Calu3 (cell line): ENCODE measurements around the gene CALB2. TPM values are rescaled to one million over a fixed set of nuclear protein-coding genes. Genes with fewer than 3 reads are reported as not detected.

Experiments
- BruUV-seq: library from RNA; stranded (reverse); fragments of 400-500 nt; replicated peaks from 2 replicates; lab custom pipeline; 2021; lab: Mats Ljungman, UMichigan
- CTCF ChIA-PET: fragments of 300-600 bp; sonication (Branson Sonifier 250); formaldehyde crosslinking; loops from one replicate; lab custom pipeline; 2022; ENCODE audit warnings: antibody characterized with exemption; lab: Charles Lee
- DNase-seq: peaks from one replicate; pipeline ENCODE4 v3.0.0; 2022
- H3K27ac Mint-ChIP-seq: one replicate; pipeline ENCODE4 v1.8.0; 2022; ENCODE audit warnings: mixed read lengths; ENCODE audit not compliant: unreplicated experiment
- H3K27me3 Mint-ChIP-seq: one replicate; pipeline ENCODE4 v1.8.0; 2022; ENCODE audit warnings: mixed read lengths; ENCODE audit not compliant: unreplicated experiment
- H3K36me3 Mint-ChIP-seq: one replicate; pipeline ENCODE4 v1.8.0; 2022; ENCODE audit warnings: mild to moderate bottlenecking, moderate library complexity, mixed read lengths; ENCODE audit not compliant: insufficient read depth, unreplicated experiment
- H3K4me1 Mint-ChIP-seq: one replicate; pipeline ENCODE4 v1.8.0; 2022; ENCODE audit warnings: mild to moderate bottlenecking, low read depth, mixed read lengths; ENCODE audit not compliant: unreplicated experiment
- H3K4me3 Mint-ChIP-seq: one replicate; pipeline ENCODE4 v1.8.0; 2022; ENCODE audit warnings: mild to moderate bottlenecking, low read depth, moderate library complexity, mixed read lengths; ENCODE audit not compliant: unreplicated experiment
- H3K9me3 Mint-ChIP-seq: one replicate; pipeline ENCODE4 v1.8.0; 2022; ENCODE audit warnings: low read depth, mixed read lengths; ENCODE audit not compliant: unreplicated experiment
- CTCF ChIP-seq: fragments of 200-600 bp; IDR thresholded peaks from one replicate; pipeline ENCODE4 v1.8.0; 2022; ENCODE audit warnings: antibody characterized with exemption; ENCODE audit not compliant: unreplicated experiment
- intact Hi-C: fragments of 100-400 bp; cut with micrococcal nuclease; formaldehyde crosslinking; loops from one replicate; pipeline ENCODE4 v1.10.0; 2022; ENCODE audit not compliant: unreplicated experiment
- total RNA-seq: library from RNA; stranded (reverse); gene quantifications from 2 replicates; pipeline ENCODE4 v1.2.3, GENCODE V29; 2022

Gene CALB2
- total RNA-seq, 1 experiment from 2014 or later, result 35.1 TPM

- H3K4me3 Mint-ChIP-seq, result no peak overlapping the region
- no peaks in the 10 kb centered on the region for H3K9me3 Mint-ChIP-seq
- intact Hi-C loops, result no loop called here
- peaks cover 38% of the 10 kb centered on the region for H3K4me1 Mint-ChIP-seq
- BruUV-seq, result no TSS peak
- H3K36me3 Mint-ChIP-seq, result peaks cover 13% of the 10 kb centered on the region
- H3K27me3 Mint-ChIP-seq, result no peaks in the 10 kb centered on the region
- no peak overlapping the region for H3K27ac Mint-ChIP-seq
- TF ChIP-seq CTCF, result no peak
- CTCF ChIA-PET, result no interaction called here
- DNase-seq, result no peak
These were observed 16.6 kb upstream of the CALB2 start for GRCh38 chr16:71341881-71342280.

DNA sequence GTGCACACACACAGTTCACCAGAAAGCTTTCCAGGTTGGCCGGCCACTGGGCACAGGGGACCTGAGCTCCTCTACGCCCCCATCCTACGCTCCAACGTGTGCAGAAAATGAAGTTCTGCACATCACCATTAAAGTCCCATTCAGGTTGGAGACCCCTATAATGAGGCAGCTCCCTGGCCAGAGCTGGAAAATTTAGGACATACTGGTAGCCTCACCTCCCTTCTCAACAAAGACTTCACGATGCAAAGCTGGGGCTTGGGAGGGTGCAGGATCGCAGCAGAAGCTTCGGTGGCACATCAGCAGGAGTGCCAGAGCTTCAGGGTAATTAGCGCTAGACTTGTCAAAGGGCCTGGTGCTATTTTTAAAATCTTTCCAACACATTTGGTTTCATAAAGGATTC is 15.4 kb upstream of the CALB2 start:
- no TSS peak for BruUV-seq
- no peak overlapping the region for H3K27ac Mint-ChIP-seq
- intact Hi-C loops, result no loop called here
- CTCF ChIA-PET, result interaction anchor here (1.0 kb wide), 1 partner anchor 31 kb away, joined by 3 read pairs; no protein-coding TSS in a partner anchor
- H3K4me3 Mint-ChIP-seq, result no peak overlapping the region
- no peak for DNase-seq
- peaks cover 11% of the 10 kb centered on the region for H3K36me3 Mint-ChIP-seq
- no peaks in the 10 kb centered on the region for H3K9me3 Mint-ChIP-seq
- H3K27me3 Mint-ChIP-seq, result no peaks in the 10 kb centered on the region
- TF ChIP-seq CTCF, result no peak
- H3K4me1 Mint-ChIP-seq, result peaks cover 32% of the 10 kb centered on the region

- no TSS peak for BruUV-seq
- no peak for TF ChIP-seq CTCF
- H3K27ac Mint-ChIP-seq, result no peak overlapping the region
- intact Hi-C loops, result no loop called here
- H3K9me3 Mint-ChIP-seq, result no peaks in the 10 kb centered on the region
- no peak for DNase-seq
- H3K4me3 Mint-ChIP-seq, result no peak overlapping the region
- H3K4me1 Mint-ChIP-seq, result peaks cover 18% of the 10 kb centered on the region
- CTCF ChIA-PET, result interaction anchor here (0.6 to 1.2 kb wide), 2 partner anchors 15 to 21 kb away, joined by 3 to 7 read pairs; no protein-coding TSS in a partner anchor
- H3K27me3 Mint-ChIP-seq, result no peaks in the 10 kb centered on the region
- H3K36me3 Mint-ChIP-seq, result no peaks in the 10 kb centered on the region
These were observed 14.1 kb upstream of the CALB2 start for GRCh38 chr16:71344315-71344905.

- intact Hi-C loops, result no loop called here
- no peaks in the 10 kb centered on the region for H3K36me3 Mint-ChIP-seq
- no TSS peak for BruUV-seq
- no peak for DNase-seq
- no peak for TF ChIP-seq CTCF
- CTCF ChIA-PET, result interaction anchor here (1.2 kb wide), 1 partner anchor 15 kb away, joined by 3 read pairs; no protein-coding TSS in a partner anchor
- H3K4me3 Mint-ChIP-seq, result no peak overlapping the region
- no peak overlapping the region for H3K27ac Mint-ChIP-seq
- H3K9me3 Mint-ChIP-seq, result no peaks in the 10 kb centered on the region
- no peaks in the 10 kb centered on the region for H3K27me3 Mint-ChIP-seq
- peaks cover 12% of the 10 kb centered on the region for H3K4me1 Mint-ChIP-seq
These were observed 13.5 kb upstream of the CALB2 start for GRCh38 chr16:71345031-71345430.
